D721Med (cell line): Measurements from ENCODE around the gene KCMF1.

ENCODE experiments used
- DNase-seq: peaks from one replicate; pipeline ENCODE4 v3.0.0; 2011; ENCODE audit warnings: low spot score; ENCODE audit not compliant: insufficient read length
- FAIRE-seq: peaks from 2 replicates; lab custom pipeline; 2011; peaks lifted over from hg19 to GRCh38; lab: Jason Lieb, UNC
- CTCF ChIP-seq: IDR thresholded peaks from 2 replicates; pipeline ENCODE4 v1.5.1; 2012; ENCODE audit warnings: mild to moderate bottlenecking, control low read depth; ENCODE audit not compliant: insufficient read depth; ENCODE audit errors: missing control alignments

The KCMF1 gene

GRCh38 chr2:84963692-84964405 is 7.1 kb upstream of the KCMF1 start:
- DNase-seq (no peak), FAIRE-seq (no peak)
- no peak for TF ChIP-seq CTCF

GRCh38 chr2:84964406-84965191 is 6.4 kb upstream of the KCMF1 start:
- no peak for DNase-seq
- no peak for TF ChIP-seq CTCF
- FAIRE-seq: no peak

- FAIRE-seq: no peak
- TF ChIP-seq CTCF: no peak
- no peak for DNase-seq
Measured at GRCh38 chr2:84965192-84965516, 5.8 kb upstream of the KCMF1 start.

GRCh38 chr2:84965827-84966226 is 5.1 kb upstream of the KCMF1 start:
- DNase-seq (no peak), FAIRE-seq (no peak)
- no peak for TF ChIP-seq CTCF

- TF ChIP-seq CTCF: no peak
- FAIRE-seq (no peak), DNase-seq (no peak)
Measured at GRCh38 chr2:84966731-84967130, 4.2 kb upstream of the KCMF1 start.

GRCh38 chr2:84969511-84970209 is 1.3 kb upstream of the KCMF1 start:
- no peak for DNase-seq
- no peak for FAIRE-seq
- no peak for TF ChIP-seq CTCF
